Cardiac muscle cell (in vitro differentiated cells and primary cell): ENCODE measurements around the gene DLL1. TPM values are rescaled to one million over a fixed set of nuclear protein-coding genes. Genes with fewer than 3 reads are reported as not detected.

Experiments used
- DNase-seq, 2 donors: peaks; one replicate each; pipeline versions ENCODE4 v3.0.0 to v3.0.0-alpha.2; 2010 to 2017; ENCODE audit warnings: low read depth in 1 of 2, low spot score in 1 of 2
- H3K27ac ChIP-seq: fragments of 200-600 bp; sonication (generic); 2 replicates; pipeline ENCODE4 v1.5.1; 2016
- H3K27me3 ChIP-seq: fragments of 200-600 bp; sonication (generic); 2 replicates; pipeline ENCODE4 v1.6.0; 2016; ENCODE audit warnings: control low read depth
- H3K36me3 ChIP-seq: fragments of 200-600 bp; sonication (generic); 2 replicates; pipeline ENCODE4 v1.5.1; 2016; ENCODE audit warnings: control low read depth
- H3K4me1 ChIP-seq: fragments of 200-600 bp; sonication (generic); 2 replicates; pipeline ENCODE4 v1.8.1; 2017; ENCODE audit warnings: low read depth, mild to moderate bottlenecking, mixed run types
- H3K4me3 ChIP-seq: fragments of 200-600 bp; sonication (generic); 2 replicates; pipeline ENCODE4 v1.5.1; 2016; ENCODE audit warnings: mild to moderate bottlenecking
- H3K9me3 ChIP-seq: fragments of 200-600 bp; sonication (generic); 2 replicates; pipeline ENCODE4 v1.5.1; 2017; ENCODE audit warnings: low read depth, mild to moderate bottlenecking, control low read depth
- polyA plus RNA-seq: library from polyadenylated mRNA; unstranded; fragments of >200 nt; fragmentation: Nextera tagmentation; extraction: Ambion mirVana; gene quantifications from 2 replicates; pipeline ENCODE4 v1.2.1, GENCODE V29; 2016
- total RNA-seq: library from RNA; depleted of rRNA; stranded (reverse); fragments of >200 nt; gene quantifications from 2 replicates; pipeline ENCODE4 v1.2.3, GENCODE V29; 2016
- TF ChIP-seq, protein P1 (sequence below): IDR thresholded peaks from 2 replicates; pipeline ENCODE4 v1.5.1; 2012; ENCODE audit warnings: low read depth, mild to moderate bottlenecking, low read length

The DLL1 gene
- total and polyA plus RNA-seq, 2 experiments from 2014 or later, result 2.2 to 4.3 TPM

GRCh38 chr6:170286934-170287265 lies 4.0 kb downstream of the DLL1 start:
- no peaks in the 10 kb centered on the region for H3K36me3 ChIP-seq
- TF ChIP-seq, protein P1, sequence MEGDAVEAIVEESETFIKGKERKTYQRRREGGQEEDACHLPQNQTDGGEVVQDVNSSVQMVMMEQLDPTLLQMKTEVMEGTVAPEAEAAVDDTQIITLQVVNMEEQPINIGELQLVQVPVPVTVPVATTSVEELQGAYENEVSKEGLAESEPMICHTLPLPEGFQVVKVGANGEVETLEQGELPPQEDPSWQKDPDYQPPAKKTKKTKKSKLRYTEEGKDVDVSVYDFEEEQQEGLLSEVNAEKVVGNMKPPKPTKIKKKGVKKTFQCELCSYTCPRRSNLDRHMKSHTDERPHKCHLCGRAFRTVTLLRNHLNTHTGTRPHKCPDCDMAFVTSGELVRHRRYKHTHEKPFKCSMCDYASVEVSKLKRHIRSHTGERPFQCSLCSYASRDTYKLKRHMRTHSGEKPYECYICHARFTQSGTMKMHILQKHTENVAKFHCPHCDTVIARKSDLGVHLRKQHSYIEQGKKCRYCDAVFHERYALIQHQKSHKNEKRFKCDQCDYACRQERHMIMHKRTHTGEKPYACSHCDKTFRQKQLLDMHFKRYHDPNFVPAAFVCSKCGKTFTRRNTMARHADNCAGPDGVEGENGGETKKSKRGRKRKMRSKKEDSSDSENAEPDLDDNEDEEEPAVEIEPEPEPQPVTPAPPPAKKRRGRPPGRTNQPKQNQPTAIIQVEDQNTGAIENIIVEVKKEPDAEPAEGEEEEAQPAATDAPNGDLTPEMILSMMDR, result no peak
- peaks cover 55% of the 10 kb centered on the region for H3K27me3 ChIP-seq
- no peak for DNase-seq
- H3K4me3 ChIP-seq, result no peak overlapping the region
- no peak overlapping the region for H3K27ac ChIP-seq
- H3K9me3 ChIP-seq, result no peaks in the 10 kb centered on the region
- H3K4me1 ChIP-seq, result peaks cover 13% of the 10 kb centered on the region

GRCh38 chr6:170286246-170286933 lies 4.5 kb downstream of the DLL1 start:
- no peaks in the 10 kb centered on the region for H3K36me3 ChIP-seq
- H3K27me3 ChIP-seq, result peaks cover 55% of the 10 kb centered on the region
- peaks cover 13% of the 10 kb centered on the region for H3K4me1 ChIP-seq
- no peak overlapping the region for H3K27ac ChIP-seq
- TF ChIP-seq, protein P1, result no peak
- H3K9me3 ChIP-seq, result no peaks in the 10 kb centered on the region
- DNase-seq, result peak in 1 of 2 donors; percentile 87
- no peak overlapping the region for H3K4me3 ChIP-seq

- Histone ChIP-seq H3K4me1 (peaks cover 13% of the 10 kb centered on the region), H3K36me3 (no peaks in the 10 kb centered on the region), H3K4me3 (no peak overlapping the region), H3K27ac (no peak overlapping the region), H3K27me3 (peaks cover 55% of the 10 kb centered on the region), H3K9me3 (no peaks in the 10 kb centered on the region)
- TF ChIP-seq, protein P1, result no peak
- DNase-seq, result no peak
Observed at GRCh38 chr6:170285482-170285881, 5.4 kb downstream of the DLL1 start.

DNA sequence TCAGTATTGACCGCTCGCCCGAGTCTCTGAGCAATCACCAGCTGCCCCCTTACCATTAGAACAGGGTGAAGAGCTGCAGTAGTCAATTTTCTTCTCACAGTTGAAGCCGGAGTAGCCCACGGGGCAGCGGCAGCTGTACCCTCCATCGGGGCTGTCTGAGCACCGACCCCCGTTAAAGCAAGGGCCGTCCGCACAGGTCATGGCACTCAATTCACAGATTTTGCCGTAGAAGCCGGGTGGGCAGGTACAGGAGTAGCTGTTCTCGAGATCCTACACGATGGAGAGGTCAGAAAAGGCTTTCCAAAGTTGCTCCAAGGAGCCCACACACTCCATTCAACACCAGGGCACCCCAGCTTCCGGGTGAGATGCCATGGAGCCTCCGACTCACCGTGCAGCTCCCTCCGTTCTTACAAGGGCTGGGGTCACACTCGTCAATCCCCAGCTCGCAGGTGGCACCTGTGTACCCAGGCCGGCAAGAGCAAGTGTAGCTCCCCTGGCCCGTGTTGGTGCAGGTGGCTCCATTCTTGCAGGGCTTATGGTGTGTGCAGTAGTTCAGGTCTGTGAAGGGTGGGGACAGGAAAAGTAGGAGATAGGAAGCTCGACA lies 5.9 kb downstream of the DLL1 start:
- no peak overlapping the region for H3K27ac ChIP-seq
- H3K36me3 ChIP-seq, result no peaks in the 10 kb centered on the region
- no peak for DNase-seq
- TF ChIP-seq, protein P1, result no peak
- H3K4me1 ChIP-seq, result peaks cover 13% of the 10 kb centered on the region
- no peaks in the 10 kb centered on the region for H3K9me3 ChIP-seq
- peaks cover 51% of the 10 kb centered on the region for H3K27me3 ChIP-seq
- H3K4me3 ChIP-seq, result no peak overlapping the region

- no peak overlapping the region for H3K4me3 ChIP-seq
- H3K27ac ChIP-seq, result no peak overlapping the region
- H3K9me3 ChIP-seq, result no peaks in the 10 kb centered on the region
- H3K27me3 ChIP-seq, result peaks cover 44% of the 10 kb centered on the region
- no peak for DNase-seq
- peaks cover 13% of the 10 kb centered on the region for H3K4me1 ChIP-seq
- H3K36me3 ChIP-seq, result no peaks in the 10 kb centered on the region
- TF ChIP-seq, protein P1, result no peak
Observed at GRCh38 chr6:170284126-170284773, 6.6 kb downstream of the DLL1 start.
